Dedifferentiated amniotic fluid mesenchymal stem cell (primary cell): ENCODE results near the gene INPP4A.

Source experiments
- DNase-seq: peaks from one replicate; pipeline ENCODE4 v3.0.0-alpha.2; 2016; ENCODE audit errors: extremely low spot score

Gene INPP4A

GRCh38 chr2:98563394-98563793, 118.7 kb downstream of the INPP4A start:
- no peak for DNase-seq

- DNase-seq: no peak
Measured at GRCh38 chr2:98564541-98565132, 120.0 kb downstream of the INPP4A start.

- DNase-seq: no peak
Measured at GRCh38 chr2:98565286-98565860, 120.7 kb downstream of the INPP4A start.

GRCh38 chr2:98565941-98566340, 121.3 kb downstream of the INPP4A start:
- no peak for DNase-seq

- DNase-seq: peak; percentile 47
Measured at GRCh38 chr2:98568161-98568956, 123.7 kb downstream of the INPP4A start.

- no peak for DNase-seq
Measured at GRCh38 chr2:98569197-98569793, 124.6 kb downstream of the INPP4A start.

GRCh38 chr2:98569915-98570314, 125.3 kb downstream of the INPP4A start:
- no peak for DNase-seq

- no peak for DNase-seq
Measured at GRCh38 chr2:98570356-98570755, 125.7 kb downstream of the INPP4A start.

- no peak for DNase-seq
Measured at GRCh38 chr2:98571121-98571701, 126.6 kb downstream of the INPP4A start.

GRCh38 chr2:98571796-98572195, 127.1 kb downstream of the INPP4A start:
- no peak for DNase-seq

GRCh38 chr2:98572211-98572610, 127.6 kb downstream of the INPP4A start:
- DNase-seq: no peak

- no peak for DNase-seq
Measured at GRCh38 chr2:98572676-98573075, 128.0 kb downstream of the INPP4A start.

- DNase-seq: no peak
Measured at GRCh38 chr2:98573426-98573825, 128.8 kb downstream of the INPP4A start.

- DNase-seq: no peak
Measured at GRCh38 chr2:98576666-98577312, 132.1 kb downstream of the INPP4A start.

GRCh38 chr2:98577313-98577712, 132.7 kb downstream of the INPP4A start:
- DNase-seq: no peak

GRCh38 chr2:98578231-98578630, 133.6 kb downstream of the INPP4A start:
- no peak for DNase-seq

- no peak for DNase-seq
Measured at GRCh38 chr2:98579926-98580325, 135.3 kb downstream of the INPP4A start.

GRCh38 chr2:98580656-98581284, 136.1 kb downstream of the INPP4A start:
- no peak for DNase-seq

- DNase-seq: no peak
Measured at GRCh38 chr2:98582523-98582922, 137.9 kb downstream of the INPP4A start.

- no peak for DNase-seq
Measured at GRCh38 chr2:98583276-98583675, 138.6 kb downstream of the INPP4A start.
